Muscle of leg (tissue), 11 donors: ENCODE measurements around the gene ARHGAP26. TPM values are rescaled to one million over a fixed set of nuclear protein-coding genes. Genes with fewer than 3 reads are reported as not detected.
A peak's percentile ranks its signal among the peaks of the same experiment; 100 is the strongest.

Source experiments
- DNase-seq: peaks from one replicate; pipeline ENCODE4 v3.0.0; 2013
- H3K27ac ChIP-seq: one replicate; pipeline ENCODE4 v1.5.1; 2013; ENCODE audit warnings: mild to moderate bottlenecking, low read length, control low read depth
- H3K27me3 ChIP-seq: one replicate; pipeline ENCODE4 v1.6.1; 2013; ENCODE audit warnings: low read length; ENCODE audit not compliant: control insufficient read depth, insufficient read depth
- H3K36me3 ChIP-seq: one replicate; pipeline ENCODE4 v1.6.1; 2013; ENCODE audit warnings: low read length; ENCODE audit not compliant: control insufficient read depth, insufficient read depth
- H3K4me1 ChIP-seq: one replicate; pipeline ENCODE4 v1.6.1; 2013; ENCODE audit warnings: low read length; ENCODE audit not compliant: control insufficient read depth, insufficient read depth
- H3K4me3 ChIP-seq: one replicate; pipeline ENCODE4 v1.5.1; 2013; ENCODE audit warnings: low read length, control low read depth
- H3K9me3 ChIP-seq: replicated peaks from 2 replicates; pipeline ENCODE4 v1.6.1; 2013; ENCODE audit warnings: low read depth, low read length; ENCODE audit not compliant: control insufficient read depth
- WGBS: methylation state at CpG from one replicate; pipeline ENCODE4 v1.1.5; 2013; ENCODE audit warnings: missing lambda C conversion rate; ENCODE audit not compliant: insufficient coverage; 5-methylcytosine and 5-hydroxymethylcytosine counted together
- polyA plus RNA-seq, 8 donors: library from polyadenylated mRNA; unstranded; fragments of 120-200 nt; gene quantifications; one replicate each; pipeline versions ENCODE4 v1.2.1 to v1.2.3, GENCODE V29; 2013; ENCODE audit warnings: inconsistent platforms in 1 of 8, low replicate concordance in 1 of 8; ENCODE audit not compliant: insufficient read length in 8 of 8, insufficient read depth in 1 of 8
- total RNA-seq: library from RNA; stranded (reverse); fragments of 120-200 nt; gene quantifications from one replicate; pipeline ENCODE4 v1.2.4, GENCODE V29; 2013

ARHGAP26 gene
- total and polyA plus RNA-seq, 9 donors = 10.4 to 17.1 (median 13.2) TPM

GRCh38 chr5:142821034-142821732, 51.0 kb downstream of the ARHGAP26 start:
- no peak overlapping the region for H3K27ac ChIP-seq

GRCh38 chr5:142821733-142822487, 51.7 kb downstream of the ARHGAP26 start:
- no CpG with 5 or more reads among the region's 3 CpGs for WGBS
- Histone ChIP-seq H3K4me3 (no peak overlapping the region), H3K4me1 (peaks cover 23% of the 10 kb centered on the region), H3K9me3 (no peaks in the 10 kb centered on the region), H3K36me3 (no peaks in the 10 kb centered on the region), H3K27ac (no peak overlapping the region), H3K27me3 (no peaks in the 10 kb centered on the region)
- DNase-seq = no peak

More at GRCh38 chr5:142821034-142821732, 51.0 kb downstream of the ARHGAP26 start:
- WGBS = no CpG with 5 or more reads among the region's 2 CpGs
- Histone ChIP-seq H3K36me3 (no peaks in the 10 kb centered on the region), H3K4me1 (peaks cover 31% of the 10 kb centered on the region), H3K9me3 (no peaks in the 10 kb centered on the region), H3K4me3 (no peak overlapping the region), H3K27me3 (no peaks in the 10 kb centered on the region)
- DNase-seq = no peak

GRCh38 chr5:142823126-142823525, 52.9 kb downstream of the ARHGAP26 start:
- DNase-seq = no peak
- no CpG with 5 or more reads among the region's 2 CpGs for WGBS
- H3K36me3 ChIP-seq = no peaks in the 10 kb centered on the region
- no peak overlapping the region for H3K27ac ChIP-seq
- H3K4me1 ChIP-seq = peaks cover 19% of the 10 kb centered on the region
- no peak overlapping the region for H3K4me3 ChIP-seq
- H3K27me3 ChIP-seq = no peaks in the 10 kb centered on the region
- no peaks in the 10 kb centered on the region for H3K9me3 ChIP-seq

DNA sequence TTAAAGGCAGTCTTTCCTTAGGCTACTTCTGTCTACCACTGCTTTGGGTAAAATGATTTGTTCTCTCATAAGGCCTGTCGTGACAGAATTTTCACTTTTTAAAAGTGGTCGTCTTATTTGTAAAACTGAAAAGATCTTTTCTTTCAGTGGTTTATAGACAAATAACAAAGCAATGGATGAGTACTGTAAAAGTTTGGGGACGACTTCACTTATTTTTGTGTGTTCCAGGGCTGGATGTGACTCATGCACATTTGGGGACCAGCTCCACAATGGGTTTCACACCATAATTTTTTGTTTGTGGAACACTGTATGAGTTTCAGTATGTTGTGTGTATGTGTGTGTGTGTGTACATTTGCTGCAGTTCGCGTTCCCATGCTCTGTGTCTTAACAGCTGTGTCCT, 53.6 kb downstream of the ARHGAP26 start:
- no peaks in the 10 kb centered on the region for H3K27me3 ChIP-seq
- H3K9me3 ChIP-seq = no peaks in the 10 kb centered on the region
- no peak for DNase-seq
- H3K36me3 ChIP-seq = no peaks in the 10 kb centered on the region
- 56% methylated on average over 3 of the region's 5 CpGs for WGBS
- peaks cover 17% of the 10 kb centered on the region for H3K4me1 ChIP-seq
- no peak overlapping the region for H3K27ac ChIP-seq
- no peak overlapping the region for H3K4me3 ChIP-seq

GRCh38 chr5:142824391-142824790, 54.2 kb downstream of the ARHGAP26 start:
- Histone ChIP-seq H3K9me3 (no peaks in the 10 kb centered on the region), H3K27me3 (no peaks in the 10 kb centered on the region), H3K27ac (no peak overlapping the region), H3K36me3 (no peaks in the 10 kb centered on the region), H3K4me1 (peaks cover 15% of the 10 kb centered on the region), H3K4me3 (no peak overlapping the region)
- 48% methylated on average over 2 of the region's 2 CpGs for WGBS
- DNase-seq = no peak

DNA sequence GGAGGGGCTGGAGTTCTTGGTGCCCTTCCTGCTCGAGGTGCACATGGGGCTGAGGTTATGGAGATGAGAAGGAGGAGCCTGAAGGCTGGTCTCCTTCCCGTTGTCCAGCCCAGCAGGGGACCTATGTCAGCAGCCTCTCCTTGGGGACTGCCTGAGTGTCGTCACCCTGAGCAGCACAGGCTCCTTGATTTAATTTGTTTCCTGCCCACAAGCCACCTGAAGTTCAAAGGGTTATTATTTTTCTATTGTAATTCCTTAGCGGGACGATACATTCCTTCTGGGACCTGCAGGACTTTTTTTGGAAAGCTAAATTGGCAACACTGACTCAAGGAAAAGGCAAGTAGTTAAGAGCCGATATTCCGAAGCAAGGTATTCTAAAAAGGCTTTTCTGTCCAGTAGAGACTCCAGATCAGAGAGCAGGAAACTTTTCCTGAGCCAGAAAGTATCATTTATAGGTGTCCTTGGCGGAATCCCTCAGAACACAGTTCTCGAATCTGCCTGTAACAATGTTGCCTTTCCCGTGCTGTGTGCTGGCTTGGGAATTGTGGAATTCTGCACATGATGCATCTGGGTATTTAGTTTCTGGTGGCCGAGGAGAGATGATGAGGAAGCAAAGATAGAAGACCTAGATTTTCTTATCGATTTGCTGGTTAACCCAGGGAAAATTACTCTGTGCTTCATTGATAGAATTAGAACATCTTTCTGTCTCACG, 55.4 kb downstream of the ARHGAP26 start:
- Histone ChIP-seq H3K4me1 (peaks cover 16% of the 10 kb centered on the region), H3K36me3 (no peaks in the 10 kb centered on the region), H3K9me3 (no peaks in the 10 kb centered on the region), H3K4me3 (no peak overlapping the region), H3K27ac (peak overlapping the region; percentile 31), H3K27me3 (no peaks in the 10 kb centered on the region)
- peak; percentile 59 for DNase-seq
- WGBS = 24% methylated on average over 8 of the region's 13 CpGs

DNA sequence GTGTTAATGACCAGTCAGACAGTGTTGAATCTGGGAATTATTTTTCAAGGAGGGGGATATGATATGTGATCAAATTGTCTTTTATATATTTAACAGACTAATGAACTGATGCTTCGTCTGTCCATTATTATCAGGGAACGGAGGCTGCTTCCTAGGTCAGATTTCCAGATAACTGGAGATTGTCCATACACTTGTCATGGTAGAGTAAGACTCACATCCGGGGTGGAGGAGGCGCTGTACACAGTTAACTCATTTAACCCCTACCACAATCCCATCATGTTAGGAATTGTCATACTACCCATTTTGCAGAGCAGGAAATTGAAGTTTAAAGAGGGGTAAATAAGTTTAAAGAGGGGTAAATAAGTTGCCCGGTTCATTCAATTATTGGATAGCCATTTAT, 55.9 kb downstream of the ARHGAP26 start:
- 100% methylated on average over 1 of the region's 5 CpGs for WGBS
- Histone ChIP-seq H3K27ac (peak overlapping the region; percentile 31), H3K4me3 (no peak overlapping the region), H3K9me3 (no peaks in the 10 kb centered on the region), H3K4me1 (peaks cover 20% of the 10 kb centered on the region), H3K27me3 (no peaks in the 10 kb centered on the region), H3K36me3 (no peaks in the 10 kb centered on the region)
- DNase-seq = no peak

DNA sequence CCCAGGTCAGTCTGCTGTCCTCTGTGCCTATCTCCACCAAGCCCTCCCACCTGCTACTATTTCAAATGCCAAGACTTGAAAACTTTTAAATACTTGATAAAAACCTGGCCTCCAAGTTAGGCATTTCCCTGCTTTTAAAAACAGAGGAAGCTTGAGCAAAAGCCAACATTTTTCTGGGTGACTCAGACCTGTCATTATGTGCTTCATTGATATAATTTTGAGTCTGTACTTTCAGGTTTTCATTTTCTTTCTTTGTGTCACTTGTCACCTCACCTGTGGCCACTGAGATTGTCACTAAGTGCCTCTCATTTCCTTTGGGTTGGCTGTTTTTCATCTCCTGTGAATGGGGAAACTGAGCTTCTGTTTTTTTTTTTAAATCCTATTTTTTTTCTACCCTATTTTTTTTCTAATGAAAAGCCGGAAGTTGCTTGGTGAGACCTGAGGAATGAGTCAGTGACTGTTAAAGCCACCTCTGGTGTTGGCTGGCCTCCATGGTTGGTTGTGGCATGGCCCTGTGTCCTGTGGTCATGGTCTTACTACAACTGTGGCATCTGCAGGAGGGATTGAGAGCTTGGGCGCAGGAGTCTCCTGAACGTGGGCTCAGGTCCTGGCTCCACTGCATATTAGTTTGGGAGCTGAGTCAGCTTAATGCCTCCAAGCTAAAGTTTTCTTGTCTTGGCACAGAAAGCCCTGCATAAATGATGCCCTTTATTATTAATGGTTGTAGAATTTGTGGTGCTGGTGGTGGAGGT, 56.7 kb downstream of the ARHGAP26 start:
- Histone ChIP-seq H3K36me3 (no peaks in the 10 kb centered on the region), H3K27me3 (no peaks in the 10 kb centered on the region), H3K27ac (peak overlapping the region; percentile 13), H3K4me3 (no peak overlapping the region), H3K9me3 (no peaks in the 10 kb centered on the region), H3K4me1 (peaks cover 21% of the 10 kb centered on the region)
- no peak for DNase-seq
- no CpG with 5 or more reads among the region's 3 CpGs for WGBS

GRCh38 chr5:142827934-142828576, 57.9 kb downstream of the ARHGAP26 start:
- no CpG with 5 or more reads among the region's 6 CpGs for WGBS
- peaks cover 21% of the 10 kb centered on the region for H3K4me1 ChIP-seq

More at GRCh38 chr5:142827934-142828576, 57.9 kb downstream of the ARHGAP26 start:
- DNase-seq = no peak
- no peaks in the 10 kb centered on the region for H3K9me3 ChIP-seq
- no peaks in the 10 kb centered on the region for H3K36me3 ChIP-seq
- H3K27ac ChIP-seq = no peak overlapping the region
- H3K4me3 ChIP-seq = no peak overlapping the region
- H3K27me3 ChIP-seq = no peaks in the 10 kb centered on the region
